Hematopoietic multipotent progenitor cell treated with erythropoietin and hydrocortisone succinate and interleukin-3 and kit ligand, for 15 days (in vitro differentiated cells): ENCODE measurements around the gene UBE2D2.

ENCODE experiments used
- DNase-seq: peaks from one replicate; pipeline ENCODE4 v3.0.0-alpha.2; 2015; ENCODE audit warnings: low spot score

Gene UBE2D2

DNA sequence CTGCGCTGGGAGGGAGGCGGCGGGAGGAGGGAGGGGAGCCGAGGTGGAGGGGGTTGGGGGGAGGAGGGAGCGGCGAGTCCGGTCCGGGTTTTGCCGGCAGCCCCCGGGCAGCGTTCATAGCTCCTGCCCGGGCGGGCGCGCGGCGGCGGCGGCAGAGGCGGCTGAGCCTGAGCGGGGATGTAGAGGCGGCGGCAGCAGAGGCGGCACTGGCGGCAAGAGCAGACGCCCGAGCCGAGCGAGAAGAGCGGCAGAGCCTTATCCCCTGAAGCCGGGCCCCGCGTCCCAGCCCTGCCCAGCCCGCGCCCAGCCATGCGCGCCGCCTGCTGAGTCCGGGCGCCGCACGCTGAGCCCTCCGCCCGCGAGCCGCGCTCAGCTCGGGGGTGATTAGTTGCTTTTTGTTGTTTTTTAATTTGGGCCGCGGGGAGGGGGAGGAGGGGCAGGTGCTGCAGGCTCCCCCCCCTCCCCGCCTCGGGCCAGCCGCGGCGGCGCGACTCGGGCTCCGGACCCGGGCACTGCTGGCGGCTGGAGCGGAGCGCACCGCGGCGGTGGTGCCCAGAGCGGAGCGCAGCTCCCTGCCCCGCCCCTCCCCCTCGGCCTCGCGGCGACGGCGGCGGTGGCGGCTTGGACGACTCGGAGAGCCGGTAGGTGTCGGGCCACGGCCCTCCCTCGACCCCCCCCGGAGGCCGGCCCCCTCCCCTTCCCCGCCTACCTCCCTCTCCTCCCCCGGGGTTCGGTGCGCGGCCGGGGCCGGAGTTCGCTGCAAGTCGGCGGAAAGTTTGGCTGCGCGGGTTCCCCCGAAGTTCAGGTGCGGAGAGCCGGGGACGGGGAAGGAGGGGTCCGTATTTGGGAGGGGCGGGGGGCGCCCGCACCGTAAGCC, 87.3 kb downstream of the UBE2D2 start, which contains the start of gene CXXC5:
TSS of gene CXXC5 (plus strand) at position 145 of the 877 bp plus-strand sequence. CDS start 32,175 bp downstream, outside the sequence.
- peak; percentile 53 for DNase-seq

DNA sequence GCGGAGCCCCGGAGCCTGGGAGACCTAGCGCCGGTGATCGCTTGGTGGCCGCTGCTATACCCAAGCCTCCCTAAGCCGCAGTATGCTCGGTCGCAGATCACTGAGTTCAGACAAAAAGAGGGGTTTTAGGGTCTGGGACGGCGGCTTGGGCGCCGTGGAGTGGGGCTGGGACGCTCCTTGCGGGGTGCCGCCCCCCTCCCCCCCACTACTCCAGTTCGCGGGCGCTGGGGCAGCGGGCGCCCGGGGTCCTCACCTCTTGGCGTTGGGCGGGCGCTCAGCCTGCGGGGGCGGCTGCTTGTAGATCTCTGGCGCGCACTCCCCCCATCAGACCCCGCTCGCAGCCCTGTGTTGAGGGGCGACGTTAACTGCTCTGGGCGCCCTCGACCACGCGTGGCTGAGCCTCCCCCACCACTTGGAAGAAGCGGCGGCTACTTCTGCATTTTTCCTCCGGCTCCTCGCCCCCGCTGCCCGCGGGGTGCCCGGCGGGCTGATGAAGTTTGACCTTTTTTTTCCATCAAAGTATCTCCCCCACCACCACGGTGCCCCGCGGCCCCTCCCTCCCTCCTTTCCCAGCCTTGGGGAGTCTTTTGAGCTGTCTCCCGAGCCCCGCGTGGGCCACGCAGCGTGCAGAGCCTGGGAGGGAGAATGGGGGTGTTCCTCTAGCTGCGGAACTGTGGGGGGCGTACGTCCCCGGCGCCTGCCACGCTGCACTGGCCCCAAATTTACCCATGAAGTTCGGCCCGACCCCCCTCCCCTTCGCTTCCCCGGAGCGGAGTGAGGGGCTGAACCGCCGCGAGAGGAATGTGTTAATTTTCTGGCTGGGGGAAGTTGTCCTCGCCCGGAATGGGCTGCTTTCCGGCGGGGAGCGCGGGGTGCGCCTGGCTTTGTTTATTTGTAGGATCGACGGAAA, 88.2 kb downstream of the UBE2D2 start:
- no peak for DNase-seq

DNA sequence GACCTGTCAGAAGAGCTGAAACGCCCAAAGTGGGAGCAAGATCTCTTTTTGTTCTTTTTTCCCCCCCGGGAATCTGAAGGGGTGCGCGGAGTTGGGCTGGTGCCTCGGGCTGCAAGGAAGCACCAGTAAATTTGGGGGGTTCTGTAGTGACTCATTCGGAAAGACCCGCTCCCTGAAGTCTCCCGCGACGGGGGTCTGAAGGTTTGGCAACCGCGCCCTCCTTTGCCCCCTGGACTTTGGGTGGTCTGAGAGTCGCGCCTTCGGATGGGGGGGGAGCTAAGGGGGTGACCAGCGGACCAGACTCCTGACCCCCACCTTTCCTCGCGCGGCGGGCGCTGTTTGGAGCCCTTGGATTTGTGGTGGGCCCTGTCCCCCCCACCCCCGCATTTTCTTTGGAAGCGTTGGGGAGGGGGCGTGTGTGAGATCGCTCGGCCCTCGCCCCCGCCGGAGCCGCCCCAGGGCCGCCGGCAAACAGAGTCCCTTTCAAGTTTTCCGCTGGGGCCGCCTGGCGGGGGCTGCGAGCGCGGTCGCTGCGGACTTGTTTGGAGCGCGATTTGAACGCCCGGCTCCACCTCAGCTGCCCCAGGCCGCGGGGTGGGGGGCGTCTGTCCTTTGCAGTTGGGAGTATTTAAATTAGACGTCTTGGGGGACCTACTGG, 89.0 kb downstream of the UBE2D2 start:
- DNase-seq: no peak

- no peak for DNase-seq
Measured at GRCh38 chr5:139650689-139651042, 89.5 kb downstream of the UBE2D2 start.

GRCh38 chr5:139651043-139651834, 90.1 kb downstream of the UBE2D2 start:
- no peak for DNase-seq

- DNase-seq: peak; percentile 46
Measured at GRCh38 chr5:139651853-139652787, 91.0 kb downstream of the UBE2D2 start.

GRCh38 chr5:139652788-139653241, 91.7 kb downstream of the UBE2D2 start:
- DNase-seq: no peak

- no peak for DNase-seq
Measured at GRCh38 chr5:139653616-139654015, 92.5 kb downstream of the UBE2D2 start.

DNA sequence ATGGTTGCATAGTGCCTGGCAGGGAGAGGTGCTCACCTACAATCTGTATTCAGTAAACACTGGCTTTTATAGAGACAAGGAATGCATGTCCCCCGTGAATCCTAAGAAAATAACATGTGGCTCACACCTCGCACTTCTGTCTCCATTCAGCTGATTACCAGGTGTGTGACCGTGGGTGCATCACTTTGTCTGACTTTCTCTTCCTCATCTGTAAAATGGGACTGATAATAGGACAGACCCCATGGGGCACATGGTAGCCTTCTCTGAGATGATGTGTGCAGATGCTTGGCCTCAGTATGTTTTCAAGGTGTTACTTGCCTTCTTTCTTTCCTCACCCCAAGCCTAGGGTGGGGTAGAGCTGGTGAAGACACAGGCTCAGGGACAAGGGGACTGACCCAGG, 93.3 kb downstream of the UBE2D2 start:
- DNase-seq: no peak

- DNase-seq: no peak
Measured at GRCh38 chr5:139654871-139655491, 93.8 kb downstream of the UBE2D2 start.

GRCh38 chr5:139655727-139656271, 94.7 kb downstream of the UBE2D2 start:
- DNase-seq: no peak

- DNase-seq: no peak
Measured at GRCh38 chr5:139657363-139658321, 96.5 kb downstream of the UBE2D2 start.

- DNase-seq: no peak
Measured at GRCh38 chr5:139658501-139658927, 97.4 kb downstream of the UBE2D2 start.

- DNase-seq: no peak
Measured at GRCh38 chr5:139658928-139659667, 98.0 kb downstream of the UBE2D2 start.

GRCh38 chr5:139659695-139660101, 98.6 kb downstream of the UBE2D2 start:
- DNase-seq: no peak

DNA sequence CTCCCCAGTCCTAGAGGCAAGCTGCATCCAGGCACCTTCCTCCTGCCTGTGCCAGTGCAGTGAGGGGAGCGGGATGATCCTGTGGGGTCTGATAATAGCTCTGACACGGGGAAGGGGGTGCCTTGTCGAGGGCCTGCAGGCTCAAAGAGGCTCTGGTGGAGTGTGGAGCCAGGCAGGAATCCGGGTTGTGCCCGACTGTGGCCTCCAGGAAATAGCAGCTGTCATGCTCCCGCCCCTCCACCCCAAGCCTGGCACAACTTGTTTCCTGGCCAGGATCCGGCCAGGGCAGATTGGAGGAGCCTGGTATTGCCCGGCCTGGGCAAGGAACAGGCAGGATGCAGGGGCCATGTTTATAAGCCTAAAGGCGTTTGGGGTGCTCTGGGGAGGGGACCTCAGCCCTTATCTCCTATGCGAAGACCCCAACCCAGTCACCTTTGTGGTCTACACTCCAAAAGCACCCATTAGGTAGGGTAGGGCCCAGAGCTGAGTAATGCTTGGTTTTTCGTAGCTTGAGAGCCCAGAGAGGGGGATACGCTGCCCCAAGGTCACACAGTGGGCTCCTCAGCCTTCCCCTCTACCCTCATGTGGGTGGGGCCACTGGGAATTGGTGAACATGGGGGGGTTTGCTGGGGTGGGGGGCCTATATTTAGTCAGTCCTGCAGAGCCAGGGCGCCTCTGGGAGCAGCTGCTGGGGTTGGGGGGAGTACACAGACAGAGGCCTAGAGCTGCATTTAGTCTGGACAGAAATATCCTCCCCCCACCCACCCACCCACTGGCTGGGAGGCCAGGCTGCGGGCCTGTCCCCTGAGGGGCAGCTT, 99.2 kb downstream of the UBE2D2 start:
- DNase-seq: peak; percentile 31
